GM18951 (cell line): ENCODE data around the gene POU6F1.

ENCODE experiments used
- POLR2A ChIP-seq: IDR thresholded peaks from 4 replicates; pipeline ENCODE4 v1.6.1; 2011; ENCODE audit warnings: mild to moderate bottlenecking; ENCODE audit not compliant: insufficient read length, insufficient read depth; ENCODE audit errors: extremely low read depth
- in situ Hi-C: fragments of 300-500 bp; cut with MboI; formaldehyde crosslinking; loops from one replicate; pipeline ENCODE4 v1.12.0; 2022; ENCODE audit warnings: low sequenced_read_pairs, mixed read lengths, inconsistent platforms; ENCODE audit not compliant: unreplicated experiment

The POU6F1 gene

DNA sequence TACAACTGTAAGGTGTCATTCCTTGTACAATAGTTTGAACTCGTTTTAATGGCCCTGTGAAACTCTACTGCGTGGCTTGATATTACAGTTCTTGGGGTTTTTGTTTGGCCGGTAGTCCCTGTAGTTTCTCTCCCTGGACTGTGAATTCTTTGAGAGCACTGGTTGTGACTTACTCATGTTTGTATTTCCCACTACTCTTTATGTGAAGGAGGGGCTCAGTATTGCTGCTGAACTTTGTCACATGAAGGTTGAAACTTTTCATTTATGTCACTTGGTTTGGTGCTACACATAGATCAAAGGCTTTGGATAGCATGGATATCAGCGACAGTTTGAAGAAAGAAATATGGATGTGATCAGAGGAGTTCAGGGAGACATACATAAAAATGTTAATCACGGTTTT, 1.5 kb upstream of the POU6F1 start:
- TF ChIP-seq POLR2A, result no peak

GRCh38 chr12:51218607-51219161, 822 bp upstream of the POU6F1 start:
- in situ Hi-C loops, result no loop called here
- no peak for TF ChIP-seq POLR2A

More for the DNA sequence above, 1.5 kb upstream of the POU6F1 start:
- in situ Hi-C loops, result no loop called here

DNA sequence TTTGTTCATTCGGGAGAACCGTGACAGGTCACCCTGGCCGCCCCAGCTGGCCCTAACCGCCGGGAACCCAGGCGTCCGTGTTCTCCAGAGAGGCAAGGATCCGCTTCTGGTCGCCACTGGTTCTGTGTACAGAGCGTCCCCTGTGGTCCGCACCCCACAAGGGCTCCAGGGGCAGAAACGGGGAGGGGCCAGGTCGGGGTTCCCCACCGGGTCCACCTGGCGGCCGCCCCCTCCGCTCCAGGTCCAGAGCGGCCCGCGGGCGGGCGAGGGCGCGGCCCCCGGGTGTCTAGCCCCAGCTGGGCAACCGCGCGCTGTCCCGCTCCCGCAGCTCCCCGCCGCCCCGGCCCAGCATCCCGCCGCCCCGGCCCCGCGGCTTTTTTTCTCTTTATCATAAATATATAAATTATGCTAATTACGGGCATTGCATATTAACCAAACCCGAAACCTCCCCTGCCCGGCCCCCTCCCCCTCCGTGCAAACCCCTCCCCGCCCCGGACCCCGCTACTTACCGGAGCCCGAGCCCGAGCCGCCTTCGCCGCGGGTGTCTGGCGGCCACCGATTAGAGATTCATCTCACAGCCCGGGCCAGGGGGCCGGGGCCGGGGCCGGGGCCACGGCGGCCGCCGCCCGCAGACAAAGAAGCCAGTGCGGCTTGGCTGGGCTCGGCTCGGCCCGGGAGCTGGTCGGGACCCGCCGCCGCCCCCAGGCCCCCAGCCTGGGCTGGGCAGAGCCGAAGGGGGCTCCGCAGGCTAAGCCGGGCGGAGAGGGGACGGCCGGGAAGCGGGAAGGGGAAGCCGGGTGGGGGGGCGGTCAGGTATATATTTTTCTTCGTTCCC, 512 bp downstream of the POU6F1 start:
- TF ChIP-seq POLR2A, result peak; percentile 40
- in situ Hi-C loops, result no loop called here

- no peak for TF ChIP-seq POLR2A
- in situ Hi-C loops, result no loop called here
These were observed 1.2 kb downstream of the POU6F1 start for GRCh38 chr12:51216642-51217041.

DNA sequence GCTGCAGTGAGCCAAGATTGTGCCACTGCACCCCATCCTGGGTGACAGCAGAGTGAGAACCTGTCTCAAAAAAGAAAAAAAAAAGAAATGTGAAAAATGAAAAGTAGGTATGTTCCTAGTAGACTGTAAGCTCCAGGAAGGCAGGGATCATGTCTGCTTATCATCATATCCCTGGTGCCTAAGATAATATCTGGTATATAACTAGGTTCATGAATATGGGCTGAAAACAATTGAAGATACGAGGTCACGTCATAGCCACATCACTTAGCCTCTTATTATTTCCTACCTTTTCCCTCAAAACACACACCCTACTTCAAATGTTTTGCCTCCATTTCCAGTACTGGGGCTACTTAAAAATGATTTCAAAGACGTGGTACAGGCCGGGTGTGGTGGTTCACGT, 3.0 kb downstream of the POU6F1 start:
- in situ Hi-C loops, result no loop called here
- no peak for TF ChIP-seq POLR2A

GRCh38 chr12:51210690-51211395, 7.0 kb downstream of the POU6F1 start:
- TF ChIP-seq POLR2A, result no peak
- in situ Hi-C loops, result no loop called here

DNA sequence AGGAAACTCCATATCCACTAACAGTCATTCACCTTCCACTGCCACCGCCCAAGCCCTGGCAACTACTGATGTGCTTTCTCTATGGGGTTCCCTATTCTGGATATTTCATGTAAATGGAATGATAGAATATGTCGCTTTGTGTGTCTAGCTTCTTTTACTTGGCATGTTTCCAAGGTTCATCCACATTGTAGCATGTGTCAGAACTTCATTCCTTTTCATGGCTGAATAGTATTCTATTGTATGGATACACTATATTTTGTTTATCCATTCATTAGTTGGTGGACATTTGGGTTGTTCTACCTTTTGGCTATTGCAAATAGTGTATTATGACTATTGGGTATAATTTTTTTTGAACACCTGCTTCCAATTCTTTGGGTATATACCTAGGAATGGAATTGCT, 8.6 kb downstream of the POU6F1 start:
- in situ Hi-C loops, result no loop called here
- TF ChIP-seq POLR2A, result no peak

DNA sequence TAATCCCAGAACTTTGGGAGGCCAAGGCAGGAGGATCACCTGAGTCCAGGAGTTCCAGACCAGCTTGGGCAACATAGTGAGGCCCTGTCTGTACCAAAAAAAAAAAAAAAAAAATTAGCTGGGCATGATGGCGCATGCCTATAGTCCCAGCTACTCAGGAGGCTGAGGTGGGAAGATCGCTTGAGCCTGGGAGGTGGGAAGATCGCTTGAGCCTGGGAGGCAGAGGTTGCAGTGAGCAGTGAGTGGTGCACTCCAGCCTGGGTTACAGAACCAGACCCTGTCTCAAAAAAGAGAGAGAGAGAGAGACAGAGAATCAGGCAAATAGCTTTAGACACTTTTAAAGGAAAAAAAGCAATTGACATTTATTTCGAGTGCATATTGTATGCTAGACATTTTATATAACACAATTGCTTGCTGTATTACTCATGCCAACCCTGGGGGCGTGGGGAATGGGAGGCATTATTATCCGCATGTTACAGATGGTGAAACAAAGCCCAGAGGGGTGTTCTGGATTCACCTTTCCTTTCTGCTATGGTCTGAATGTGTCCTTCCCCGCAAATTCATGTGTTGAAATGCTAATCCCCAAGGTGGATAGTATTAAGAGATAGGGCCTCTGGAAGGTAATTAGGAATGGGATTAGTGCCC, 9.7 kb downstream of the POU6F1 start:
- in situ Hi-C loops, result no loop called here
- TF ChIP-seq POLR2A, result no peak

- in situ Hi-C loops, result no loop called here
- TF ChIP-seq POLR2A, result no peak
These were observed 12.5 kb downstream of the POU6F1 start for GRCh38 chr12:51205350-51205749.

DNA sequence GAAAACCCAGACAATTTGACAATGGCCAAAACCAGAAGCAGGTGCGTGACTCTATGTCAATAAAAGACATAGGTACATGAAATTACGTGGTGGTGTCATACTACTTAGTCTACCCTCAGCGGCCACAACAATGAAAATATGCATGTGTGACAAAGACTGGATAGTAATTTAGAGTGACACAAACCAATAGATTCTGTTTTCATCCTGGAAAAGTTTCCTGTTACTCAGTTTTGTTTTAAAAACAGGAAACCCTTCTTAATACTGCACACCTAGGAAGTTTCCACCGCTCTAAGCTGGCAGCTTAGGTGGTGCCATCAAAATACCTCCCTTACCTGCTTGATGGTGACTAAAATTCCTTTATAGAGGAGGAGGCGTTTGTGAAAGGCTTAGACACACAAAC, 15.1 kb downstream of the POU6F1 start:
- no peak for TF ChIP-seq POLR2A
- in situ Hi-C loops, result no loop called here

- no peak for TF ChIP-seq POLR2A
- in situ Hi-C loops, result no loop called here
These were observed 17.1 kb downstream of the POU6F1 start for GRCh38 chr12:51200806-51201205.

- in situ Hi-C loops, result no loop called here
- no peak for TF ChIP-seq POLR2A
These were observed 17.7 kb downstream of the POU6F1 start for GRCh38 chr12:51200156-51200555.

DNA sequence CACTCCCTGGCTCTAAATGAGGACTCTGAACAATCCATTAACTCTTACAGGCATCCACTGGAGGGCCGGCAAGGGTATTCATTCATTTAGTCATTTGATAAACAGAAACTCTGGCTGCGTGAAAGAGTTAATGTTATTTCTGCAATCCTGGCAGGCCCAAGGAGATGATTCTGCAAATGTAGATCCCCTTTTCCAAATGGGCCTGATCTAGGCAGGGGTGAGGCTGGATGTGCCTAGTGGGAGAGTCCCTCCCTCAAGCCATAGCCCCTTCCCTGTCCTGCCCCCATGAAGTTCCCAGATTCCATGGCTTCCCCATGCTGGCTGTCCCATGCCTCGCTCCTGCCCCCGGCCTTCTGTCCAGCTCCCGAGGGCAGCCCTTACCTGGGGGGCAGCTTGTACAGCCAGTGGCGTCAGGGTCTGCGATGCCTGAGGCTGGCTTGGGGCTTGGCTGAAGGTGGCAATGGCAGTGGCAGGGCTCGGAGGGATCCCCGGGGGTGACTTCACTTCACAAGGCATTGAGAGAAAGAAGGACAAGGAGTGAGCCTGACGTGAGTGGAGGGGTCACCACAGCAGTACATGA, 18.4 kb downstream of the POU6F1 start:
- TF ChIP-seq POLR2A, result no peak
- in situ Hi-C loops, result no loop called here
